HG02970 (cell line): ENCODE results near the gene KBTBD6.
"Not testable (repeated sequence)": the region's sequence is repeated elsewhere in the genome, so short reads cannot be mapped to it uniquely, and the experiment has no call there.

Experiments used
- ATAC-seq: cut with Tn5 transposase; IDR thresholded peaks from one replicate; pipeline ENCODE4 v1.9.1; 2021; ENCODE audit warnings: mild to moderate bottlenecking, moderate library complexity, moderate number of reproducible peaks; ENCODE audit not compliant: unreplicated experiment, low FRiP score

Gene KBTBD6

GRCh38 chr13:41132512-41133152 lies at the start of gene KBTBD6:
TSS of gene KBTBD6 (minus strand) at chr13:41132802. CDS start at chr13:41132511, 291 bp downstream.
- ATAC-seq: peak; percentile 90

GRCh38 chr13:41182231-41182630 lies 49.6 kb upstream of the KBTBD6 start:
- no peak for ATAC-seq

- ATAC-seq: no peak
These were observed 47.1 kb upstream of the KBTBD6 start for GRCh38 chr13:41179593-41180250.

GRCh38 chr13:41178040-41178439 lies 45.4 kb upstream of the KBTBD6 start:
- ATAC-seq: no peak

- ATAC-seq: no peak
These were observed 45.0 kb upstream of the KBTBD6 start for GRCh38 chr13:41177616-41178015.

GRCh38 chr13:41175576-41175975 lies 43.0 kb upstream of the KBTBD6 start:
- not testable (repeated sequence) for ATAC-seq

GRCh38 chr13:41162151-41162550 lies 29.5 kb upstream of the KBTBD6 start:
- ATAC-seq: no peak

- ATAC-seq: no peak
These were observed 26.6 kb upstream of the KBTBD6 start for GRCh38 chr13:41159174-41159573.

GRCh38 chr13:41157048-41157717 lies 24.6 kb upstream of the KBTBD6 start:
- ATAC-seq: no peak

- no peak for ATAC-seq
These were observed 24.0 kb upstream of the KBTBD6 start for GRCh38 chr13:41156620-41157019.

GRCh38 chr13:41154042-41154441 lies 21.4 kb upstream of the KBTBD6 start:
- ATAC-seq: no peak

- ATAC-seq: no peak
These were observed 19.4 kb upstream of the KBTBD6 start for GRCh38 chr13:41152005-41152404.

- no peak for ATAC-seq
These were observed 17.5 kb upstream of the KBTBD6 start for GRCh38 chr13:41150058-41150457.

GRCh38 chr13:41148419-41149283 lies 16.0 kb upstream of the KBTBD6 start:
- no peak for ATAC-seq

GRCh38 chr13:41145136-41145908 lies 12.7 kb upstream of the KBTBD6 start:
- no peak for ATAC-seq

GRCh38 chr13:41144576-41144975 lies 12.0 kb upstream of the KBTBD6 start:
- no peak for ATAC-seq

- ATAC-seq: no peak
These were observed 6.8 kb upstream of the KBTBD6 start for GRCh38 chr13:41139296-41139966.

GRCh38 chr13:41137951-41138350 lies 5.3 kb upstream of the KBTBD6 start:
- no peak for ATAC-seq

- ATAC-seq: no peak
These were observed 4.6 kb upstream of the KBTBD6 start for GRCh38 chr13:41137241-41137640.
